Subcutaneous abdominal adipose tissue (tissue), 5 donors: ENCODE measurements around the gene BCAS1.

ENCODE experiments used
- H3K27ac ChIP-seq: one replicate; pipeline ENCODE4 v1.7.0; 2013; ENCODE audit warnings: low read depth, mild to moderate bottlenecking, inconsistent platforms, low read length, moderate library complexity
- H3K27me3 ChIP-seq, 5 donors: one replicate each; pipeline ENCODE4 v1.7.0; 2013; ENCODE audit warnings: low read length in 5 of 5, inconsistent platforms in 1 of 5; ENCODE audit not compliant: control insufficient read depth in 5 of 5, insufficient read depth in 4 of 5
- H3K36me3 ChIP-seq, 5 donors: one replicate each; pipeline ENCODE4 v1.7.0; 2013; ENCODE audit warnings: low read length in 5 of 5; ENCODE audit not compliant: control insufficient read depth in 5 of 5, insufficient read depth in 5 of 5
- H3K4me1 ChIP-seq, 5 donors: one replicate each; pipeline ENCODE4 v1.7.0; 2013; ENCODE audit warnings: low read length in 5 of 5, mild to moderate bottlenecking in 3 of 5, moderate library complexity in 1 of 5; ENCODE audit not compliant: control insufficient read depth in 5 of 5, insufficient read depth in 5 of 5
- H3K4me3 ChIP-seq, 5 donors: one replicate each; pipeline ENCODE4 v1.7.0; 2013; ENCODE audit warnings: low read length in 5 of 5, low read depth in 1 of 5
- H3K9ac ChIP-seq, 5 donors: one replicate each; pipeline ENCODE4 v1.7.0; 2013; ENCODE audit warnings: low read length in 5 of 5, mild to moderate bottlenecking in 4 of 5, moderate library complexity in 3 of 5
- H3K9me3 ChIP-seq, 5 donors: one replicate each; pipeline ENCODE4 v1.7.0; 2013; ENCODE audit warnings: low read length in 5 of 5; ENCODE audit not compliant: control insufficient read depth in 5 of 5
- donor health status: healthy.
- donor health status: healthy.
- donor health status: healthy.
- donor health status: healthy.
- donor health status: healthy.

BCAS1 gene

DNA sequence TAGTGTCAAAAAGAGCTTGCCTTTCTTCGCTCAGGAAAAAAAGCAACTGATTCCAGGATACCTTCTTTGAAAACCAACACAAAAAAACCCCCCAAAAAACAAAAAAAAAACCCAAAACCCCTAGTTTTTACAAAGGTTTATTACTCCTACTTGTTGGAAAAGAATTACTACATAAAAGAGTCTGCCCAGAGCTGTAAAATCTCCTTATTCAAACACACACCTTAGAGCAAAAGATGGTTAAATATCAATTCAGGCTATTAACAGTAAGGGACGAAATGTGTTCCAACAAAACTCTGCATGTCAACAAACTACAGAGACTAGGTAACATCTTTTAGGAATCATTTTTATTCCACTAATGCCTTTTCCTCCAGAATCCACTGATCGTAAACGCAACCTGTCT, 42.7 kb downstream of the BCAS1 start:
- H3K9me3 ChIP-seq: peaks cover 0 to 4% (median 3%) of the 10 kb centered on the region in 5 donors
- no peaks in the 10 kb centered on the region for H3K36me3 ChIP-seq
- H3K9ac ChIP-seq: no peak overlapping the region
- H3K4me3 ChIP-seq: no peak overlapping the region
- H3K4me1 ChIP-seq: no peaks in the 10 kb centered on the region
- H3K27me3 ChIP-seq: peaks cover 0 to 5% (median 0%) of the 10 kb centered on the region in 5 donors
- H3K27ac ChIP-seq: no peak overlapping the region

DNA sequence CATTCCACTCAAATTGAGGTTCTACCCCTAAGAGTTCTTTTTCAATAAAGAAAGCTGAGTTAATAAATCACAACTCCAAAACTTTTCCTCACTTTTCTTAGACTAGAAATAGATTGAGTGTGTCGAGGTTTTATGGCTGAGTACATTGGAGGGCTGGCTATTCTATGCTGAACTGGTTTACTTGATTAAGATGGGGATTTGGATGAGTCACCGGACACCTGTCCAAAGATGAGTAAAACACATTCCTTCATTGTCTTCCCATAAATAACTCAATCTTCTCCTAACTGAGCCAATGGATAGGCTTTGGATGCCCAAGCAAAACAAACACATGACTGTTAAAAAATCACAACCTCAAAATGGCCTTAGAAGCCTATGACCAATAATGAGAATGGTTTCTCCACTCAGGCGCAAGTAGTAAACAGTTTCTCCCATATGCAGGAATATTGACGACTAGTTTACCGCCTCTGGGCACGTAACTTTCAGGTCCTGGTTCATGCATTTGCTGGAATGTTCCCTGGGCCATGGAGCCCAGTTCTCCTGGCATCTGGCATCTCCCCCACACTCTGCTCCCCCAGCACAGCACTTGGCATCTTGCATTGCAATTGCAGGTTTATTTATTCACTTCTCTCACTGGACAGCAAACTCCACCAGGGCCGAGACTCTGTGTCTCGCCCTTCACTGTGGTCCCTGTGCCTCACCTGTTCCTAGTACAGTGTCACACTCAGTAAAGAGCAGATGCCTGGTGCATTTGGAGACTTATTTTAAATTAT, 43.9 kb downstream of the BCAS1 start:
- H3K27me3 ChIP-seq: peaks cover 0 to 5% (median 0%) of the 10 kb centered on the region in 5 donors
- H3K4me1 ChIP-seq: no peaks in the 10 kb centered on the region
- H3K27ac ChIP-seq: no peak overlapping the region
- H3K4me3 ChIP-seq: no peak overlapping the region
- H3K9me3 ChIP-seq: no peaks in the 10 kb centered on the region
- no peaks in the 10 kb centered on the region for H3K36me3 ChIP-seq
- no peak overlapping the region for H3K9ac ChIP-seq

DNA sequence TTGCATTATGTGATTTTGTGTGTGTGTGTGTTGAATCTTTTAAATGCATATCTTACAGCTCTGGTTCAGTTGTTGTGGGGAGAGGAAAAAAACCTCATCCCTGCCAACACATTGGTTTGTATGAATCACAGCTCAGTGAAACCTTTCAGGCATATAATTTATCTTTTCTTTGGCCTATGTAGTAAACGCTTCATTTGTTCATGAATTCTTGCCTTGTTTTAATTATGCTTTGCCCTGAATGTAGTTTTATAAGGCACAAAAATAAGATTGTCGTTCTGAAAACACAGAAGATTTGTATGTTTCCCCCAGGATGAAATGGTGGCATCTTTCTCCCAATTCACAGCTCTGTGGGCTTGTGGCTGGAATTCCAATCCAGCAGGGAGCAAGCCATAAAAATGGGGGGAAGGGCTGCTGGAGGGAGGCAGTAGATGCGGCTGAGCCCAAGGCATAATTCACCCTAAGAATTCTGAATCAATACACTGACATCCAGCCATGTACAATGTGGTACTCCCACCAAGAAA, 45.1 kb downstream of the BCAS1 start:
- no peak overlapping the region for H3K9ac ChIP-seq

DNA sequence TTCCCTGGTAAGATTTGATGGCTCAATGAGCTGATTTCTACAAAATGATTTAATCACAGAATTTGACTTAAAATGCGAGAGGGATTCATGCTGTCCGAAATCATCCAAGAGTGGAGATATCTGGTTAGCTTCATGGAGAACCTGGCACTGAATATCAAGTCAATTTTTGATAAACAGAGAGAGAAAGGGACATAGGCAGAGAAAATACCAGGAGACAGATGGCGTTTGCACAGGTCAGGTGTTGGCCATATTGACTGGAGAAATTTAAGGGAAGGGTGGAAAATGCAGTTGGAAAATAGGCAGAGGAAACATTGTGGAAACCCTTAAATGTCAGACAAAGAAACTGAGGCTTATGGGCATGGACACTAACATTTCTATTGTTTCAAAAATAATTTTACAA, 47.0 kb downstream of the BCAS1 start:
- no peak overlapping the region for H3K9ac ChIP-seq
- H3K4me1 ChIP-seq: no peaks in the 10 kb centered on the region
- no peaks in the 10 kb centered on the region for H3K9me3 ChIP-seq
- H3K4me3 ChIP-seq: no peak overlapping the region
- no peaks in the 10 kb centered on the region for H3K36me3 ChIP-seq
- peaks cover 0 to 3% (median 0%) of the 10 kb centered on the region in 5 donors for H3K27me3 ChIP-seq
- H3K27ac ChIP-seq: no peak overlapping the region

More for the DNA sequence above, 45.1 kb downstream of the BCAS1 start:
- Histone ChIP-seq H3K36me3 (no peaks in the 10 kb centered on the region), H3K27ac (no peak overlapping the region), H3K27me3 (peaks cover 0 to 5% (median 0%) of the 10 kb centered on the region in 5 donors), H3K4me1 (no peaks in the 10 kb centered on the region), H3K4me3 (no peak overlapping the region), H3K9me3 (no peaks in the 10 kb centered on the region)

DNA sequence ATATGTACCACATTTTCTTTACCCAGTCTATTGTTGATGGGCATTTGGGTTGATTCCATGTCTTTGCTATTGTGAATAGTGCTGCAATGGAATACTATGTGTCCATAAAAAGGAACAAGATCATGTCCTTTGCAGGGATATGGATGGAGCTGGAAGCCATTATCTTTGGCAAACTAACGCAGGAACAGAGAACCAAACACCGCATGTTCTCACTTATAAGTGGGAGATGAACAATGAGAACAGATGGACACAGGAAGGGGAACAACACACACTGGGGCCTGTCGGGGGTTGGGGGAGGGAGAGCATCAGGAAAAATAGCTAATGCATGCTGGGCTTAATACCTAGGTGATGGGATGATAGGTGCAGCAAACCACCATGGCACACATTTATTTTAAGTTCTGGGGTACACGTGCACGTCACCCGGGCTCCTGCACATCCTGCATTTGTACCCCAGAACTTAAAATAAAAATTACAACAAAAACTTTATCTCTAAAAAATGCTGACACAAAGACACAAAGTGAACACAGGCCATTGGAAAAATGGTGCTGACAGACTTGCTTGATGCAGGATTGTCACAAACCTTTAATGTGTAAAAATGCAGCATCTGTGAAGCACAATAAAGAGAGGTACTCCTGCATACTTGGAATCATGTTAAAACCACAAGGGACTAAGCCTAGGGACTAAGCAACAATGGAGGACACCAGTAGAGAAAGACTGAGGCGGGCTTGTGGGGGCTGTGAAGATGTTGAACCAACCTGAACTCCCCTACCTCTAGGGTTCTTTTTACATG, 48.8 kb downstream of the BCAS1 start:
- Histone ChIP-seq H3K27me3 (no peaks in the 10 kb centered on the region), H3K4me3 (no peak overlapping the region), H3K4me1 (peaks cover 3 to 14% (median 9%) of the 10 kb centered on the region in 5 donors), H3K27ac (no peak overlapping the region), H3K9me3 (no peaks in the 10 kb centered on the region), H3K9ac (no peak overlapping the region), H3K36me3 (no peaks in the 10 kb centered on the region)

DNA sequence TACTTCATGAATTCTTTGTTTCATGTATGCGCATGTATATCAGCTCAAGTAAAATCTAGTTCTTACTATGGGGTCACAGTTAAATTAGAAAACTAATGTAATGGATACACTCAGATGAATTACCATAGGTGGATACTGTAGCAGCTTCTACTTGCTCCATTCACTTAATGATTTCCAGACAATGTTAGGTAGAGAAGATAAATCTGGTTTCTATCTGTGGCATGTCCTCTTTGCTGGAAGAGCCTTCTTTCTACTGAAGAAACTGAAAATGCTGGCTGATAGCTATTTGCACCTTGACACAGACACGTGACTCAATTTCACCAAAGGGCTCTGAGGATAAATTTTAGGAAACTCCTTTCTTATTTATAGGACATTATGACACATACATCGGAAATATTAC, 49.5 kb downstream of the BCAS1 start:
- Histone ChIP-seq H3K27me3 (no peaks in the 10 kb centered on the region), H3K9me3 (no peaks in the 10 kb centered on the region), H3K36me3 (no peaks in the 10 kb centered on the region), H3K27ac (no peak overlapping the region), H3K4me1 (peaks cover 3 to 15% (median 9%) of the 10 kb centered on the region in 5 donors), H3K9ac (no peak overlapping the region), H3K4me3 (no peak overlapping the region)

DNA sequence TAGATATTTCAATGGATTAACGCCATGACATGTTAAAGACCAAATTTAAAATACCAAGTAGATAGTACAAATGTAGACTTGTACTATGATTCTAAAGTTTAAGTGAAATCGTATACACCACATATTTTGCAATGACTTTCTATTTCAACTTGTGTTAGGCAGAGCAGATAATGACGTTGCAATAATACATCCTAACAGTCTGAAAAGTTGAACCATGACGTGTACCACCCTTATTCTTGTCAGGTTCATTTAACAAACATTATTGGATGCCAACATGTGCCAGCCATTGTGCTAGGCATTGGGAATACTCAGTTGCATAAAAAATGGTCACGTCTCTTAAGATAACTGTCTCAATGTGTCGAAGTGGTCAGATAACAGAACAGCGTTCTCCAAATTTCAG, 50.0 kb downstream of the BCAS1 start:
- Histone ChIP-seq H3K4me1 (peaks cover 3 to 15% (median 9%) of the 10 kb centered on the region in 5 donors), H3K9me3 (no peaks in the 10 kb centered on the region), H3K9ac (no peak overlapping the region), H3K4me3 (no peak overlapping the region), H3K36me3 (no peaks in the 10 kb centered on the region), H3K27ac (no peak overlapping the region), H3K27me3 (no peaks in the 10 kb centered on the region)

DNA sequence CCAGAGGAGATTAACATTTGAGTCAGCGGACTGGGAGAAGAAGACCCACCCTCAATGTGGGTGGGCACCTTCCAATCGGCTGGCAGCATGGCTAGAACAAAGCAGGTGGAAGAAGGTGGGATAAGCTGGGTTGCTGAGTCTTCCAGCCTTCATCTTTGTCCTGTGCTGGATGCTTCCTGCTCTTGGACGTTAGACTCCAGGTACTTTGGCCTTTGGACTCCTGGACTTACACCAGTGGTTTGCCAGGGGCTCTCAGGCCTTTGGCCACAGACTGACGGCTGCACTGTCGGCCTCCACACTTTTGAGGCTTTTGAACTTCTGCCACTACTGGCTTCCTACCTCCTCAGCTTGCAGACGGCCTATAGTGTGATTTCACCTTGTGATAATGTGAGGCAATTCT, 50.8 kb downstream of the BCAS1 start:
- no peaks in the 10 kb centered on the region for H3K36me3 ChIP-seq
- H3K9ac ChIP-seq: no peak overlapping the region
- H3K9me3 ChIP-seq: no peaks in the 10 kb centered on the region
- peaks cover 3 to 18% (median 13%) of the 10 kb centered on the region in 5 donors for H3K4me1 ChIP-seq
- no peak overlapping the region for H3K27ac ChIP-seq
- H3K27me3 ChIP-seq: no peaks in the 10 kb centered on the region
- H3K4me3 ChIP-seq: no peak overlapping the region

DNA sequence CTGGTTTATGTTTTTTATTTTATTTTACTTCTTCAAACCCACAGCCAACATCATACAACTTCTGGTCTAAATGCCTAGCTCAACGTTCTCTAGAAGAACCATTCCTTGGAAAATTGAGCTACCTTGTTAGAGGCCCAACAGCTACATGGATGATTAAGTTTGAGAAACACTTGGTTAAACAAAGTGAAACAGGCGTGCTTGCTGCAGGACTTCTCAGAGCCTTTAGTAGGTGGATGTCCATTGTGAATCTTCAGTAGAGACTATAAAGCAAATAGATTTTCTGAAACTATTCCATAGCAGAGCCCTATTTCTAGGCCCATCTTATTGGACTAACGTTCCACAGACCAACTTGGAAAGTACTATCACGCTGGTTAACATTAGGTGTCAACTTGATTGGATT, 51.3 kb downstream of the BCAS1 start:
- H3K27me3 ChIP-seq: no peaks in the 10 kb centered on the region
- no peak overlapping the region for H3K9ac ChIP-seq
- H3K36me3 ChIP-seq: no peaks in the 10 kb centered on the region
- H3K27ac ChIP-seq: no peak overlapping the region
- H3K9me3 ChIP-seq: no peaks in the 10 kb centered on the region
- H3K4me3 ChIP-seq: no peak overlapping the region
- H3K4me1 ChIP-seq: peaks cover 3 to 22% (median 16%) of the 10 kb centered on the region in 5 donors

DNA sequence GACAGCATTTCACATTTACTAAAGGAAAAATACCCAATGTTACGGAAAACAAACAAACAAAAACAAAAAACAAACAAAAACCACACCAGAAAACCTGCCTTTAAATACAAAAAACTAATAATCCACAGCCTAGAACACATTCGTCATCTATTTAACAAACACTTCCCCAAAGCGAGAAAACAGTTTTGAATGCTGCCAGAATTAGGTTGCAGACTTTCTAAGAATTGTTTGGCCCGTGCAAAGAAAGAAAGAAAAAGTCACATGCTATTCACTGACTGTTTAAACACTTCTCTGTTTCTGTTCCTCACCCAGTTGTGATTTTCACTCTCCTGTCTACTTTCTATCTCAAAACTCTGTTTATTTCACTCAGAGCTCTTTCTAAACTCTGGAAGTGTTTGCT, 52.5 kb downstream of the BCAS1 start:
- H3K9ac ChIP-seq: no peak overlapping the region
- no peak overlapping the region for H3K4me3 ChIP-seq
- no peaks in the 10 kb centered on the region for H3K36me3 ChIP-seq
- H3K27me3 ChIP-seq: no peaks in the 10 kb centered on the region
- no peaks in the 10 kb centered on the region for H3K9me3 ChIP-seq
- no peak overlapping the region for H3K27ac ChIP-seq
- peaks cover 3 to 22% (median 16%) of the 10 kb centered on the region in 5 donors for H3K4me1 ChIP-seq
